Panc1 (cell line): ENCODE data around the gene SLC9A3. TPM values are rescaled to one million over a fixed set of nuclear protein-coding genes. Genes with fewer than 3 reads are reported as not detected.

Source experiments
- ATAC-seq: fragments of 200-7000 bp; cut with Tn5 transposase; 2 replicates; pipeline ENCODE4 v1.9.1; 2020; ENCODE audit warnings: mild to moderate bottlenecking, moderate library complexity
- BruUV-seq: library from RNA; stranded (reverse); fragments of 400-500 nt; replicated peaks from 2 replicates; lab custom pipeline; 2021; lab: Mats Ljungman, UMichigan
- CTCF ChIA-PET: fragments of 300-600 bp; sonication (Branson Sonifier 250); formaldehyde crosslinking; loops from one replicate; lab custom pipeline; 2022; ENCODE audit warnings: antibody characterized with exemption; lab: Charles Lee
- POLR2A ChIA-PET: fragments of 300-600 bp; sonication (Branson Sonifier 250); formaldehyde crosslinking; loops from one replicate; lab custom pipeline; 2022; ENCODE audit warnings: antibody characterized with exemption; lab: Charles Lee
- DNase-seq: peaks from one replicate; pipeline ENCODE4 v3.0.0-alpha.2; 2010; ENCODE audit warnings: low read depth, low spot score
- H3K27ac ChIP-seq: 2 replicates; pipeline ENCODE4 v1.5.1; 2011; ENCODE audit warnings: mild to moderate bottlenecking, low read length, inconsistent platforms
- H3K27me3 ChIP-seq: fragments of 200-500 bp; sonication (Bioruptor generic); 2 replicates; pipeline ENCODE4 v1.6.0; 2014; ENCODE audit warnings: low read length, inconsistent platforms; ENCODE audit not compliant: control insufficient read depth, insufficient read depth
- H3K36me3 ChIP-seq: fragments of 200-500 bp; sonication (Bioruptor generic); 2 replicates; pipeline ENCODE4 v1.5.1; 2014; ENCODE audit warnings: inconsistent platforms, mild to moderate bottlenecking, low read length, moderate library complexity; ENCODE audit not compliant: control insufficient read depth, insufficient read depth
- H3K4me1 ChIP-seq: 2 replicates; pipeline ENCODE4 v1.5.1; 2011; ENCODE audit warnings: inconsistent platforms, mild to moderate bottlenecking, low read length, moderate library complexity; ENCODE audit not compliant: control insufficient read depth, insufficient read depth
- H3K4me3 ChIP-seq, 2 experiments: 2 replicates each; pipeline ENCODE4 v1.5.1; 2011 to 2012; ENCODE audit warnings: low read depth in 2 of 2, low read length in 2 of 2, mild to moderate bottlenecking in 2 of 2, inconsistent platforms in 1 of 2, moderate library complexity in 1 of 2
- H3K9me3 ChIP-seq: fragments of 200-500 bp; sonication (Bioruptor generic); 2 replicates; pipeline ENCODE4 v1.5.1; 2014; ENCODE audit warnings: low read depth, mild to moderate bottlenecking, inconsistent platforms, low read length, moderate library complexity; ENCODE audit not compliant: control insufficient read depth, insufficient read depth
- POLR2AphosphoS5 ChIP-seq: IDR thresholded peaks from 2 replicates; pipeline ENCODE4 v1.6.1; 2012; ENCODE audit warnings: mild to moderate bottlenecking, low read depth, low read length, moderate library complexity
- SIN3A ChIP-seq: IDR thresholded peaks from 2 replicates; pipeline ENCODE4 v1.6.1; 2012; ENCODE audit warnings: low read depth, mild to moderate bottlenecking, low read length, moderate library complexity, borderline replicate concordance; ENCODE audit not compliant: insufficient read depth
- TCF7L2 ChIP-seq: IDR thresholded peaks from 2 replicates; pipeline ENCODE4 v1.6.1; 2011; ENCODE audit warnings: mild to moderate bottlenecking, low read depth, low read length, inconsistent platforms
- in situ Hi-C: cut with HindIII; loops from 2 replicates; pipeline ENCODE4 v1.10.0; 2016; ENCODE audit warnings: low sequenced_read_pairs, low pct_unique_long_range_greater_than_20kb
- intact Hi-C: fragments of 100-400 bp; cut with micrococcal nuclease; formaldehyde crosslinking; loops from one replicate; pipeline ENCODE4 v1.10.0; 2022; ENCODE audit not compliant: unreplicated experiment
- total RNA-seq: library from RNA; stranded (reverse); gene quantifications from one replicate; pipeline ENCODE4 v1.2.1, GENCODE V29; 2021; ENCODE audit not compliant: unreplicated experiment
- TF ChIP-seq, protein P1 (sequence below): fragments of 450-650 bp; IDR thresholded peaks from 2 replicates; pipeline ENCODE4 v1.5.1; 2017; ENCODE audit warnings: mild to moderate bottlenecking
- TF ChIP-seq, protein P2 (sequence below), 2 experiments: IDR thresholded peaks; 2 replicates each; pipeline ENCODE4 v1.6.1; 2011 to 2012; ENCODE audit warnings: low read depth in 2 of 2, control low read depth in 1 of 2, low read length in 1 of 2, mild to moderate bottlenecking in 1 of 2, moderate library complexity in 1 of 2; ENCODE audit not compliant: insufficient read depth in 1 of 2

SLC9A3 gene
- total RNA-seq, 1 experiment from 2014 or later: 2.0 TPM

DNA sequence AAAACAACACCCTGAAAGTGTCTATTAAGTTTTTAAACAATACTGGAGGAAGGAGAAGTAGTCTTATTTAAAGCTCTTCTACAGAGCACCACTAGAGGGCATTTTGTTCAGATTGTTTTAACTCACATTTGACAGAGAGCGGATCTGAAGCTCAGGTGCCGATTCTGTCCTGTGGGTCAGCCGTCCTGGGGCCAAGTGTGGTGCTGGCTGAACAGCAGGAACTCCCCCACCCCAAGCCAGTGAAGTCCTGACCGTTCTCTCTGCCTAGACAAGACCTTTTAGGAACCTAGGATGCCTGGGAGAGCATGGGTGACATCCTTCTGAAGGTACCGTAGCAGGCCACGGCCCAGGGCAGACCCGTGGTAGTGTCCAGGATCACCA lies 77.4 kb downstream of the SLC9A3 start:
- DNase-seq: no peak
- BruUV-seq: no TSS peak
- POLR2A ChIA-PET: interaction anchor here (0.6 kb wide), 1 partner anchor 49 kb away, joined by 3 read pairs; no protein-coding TSS in a partner anchor
- no peak overlapping the region for H3K4me3 ChIP-seq
- H3K36me3 ChIP-seq: peaks cover 23% of the 10 kb centered on the region
- in situ Hi-C loops: no loop called here
- TF ChIP-seq POLR2AphosphoS5: no peak
- TF ChIP-seq, protein P1, sequence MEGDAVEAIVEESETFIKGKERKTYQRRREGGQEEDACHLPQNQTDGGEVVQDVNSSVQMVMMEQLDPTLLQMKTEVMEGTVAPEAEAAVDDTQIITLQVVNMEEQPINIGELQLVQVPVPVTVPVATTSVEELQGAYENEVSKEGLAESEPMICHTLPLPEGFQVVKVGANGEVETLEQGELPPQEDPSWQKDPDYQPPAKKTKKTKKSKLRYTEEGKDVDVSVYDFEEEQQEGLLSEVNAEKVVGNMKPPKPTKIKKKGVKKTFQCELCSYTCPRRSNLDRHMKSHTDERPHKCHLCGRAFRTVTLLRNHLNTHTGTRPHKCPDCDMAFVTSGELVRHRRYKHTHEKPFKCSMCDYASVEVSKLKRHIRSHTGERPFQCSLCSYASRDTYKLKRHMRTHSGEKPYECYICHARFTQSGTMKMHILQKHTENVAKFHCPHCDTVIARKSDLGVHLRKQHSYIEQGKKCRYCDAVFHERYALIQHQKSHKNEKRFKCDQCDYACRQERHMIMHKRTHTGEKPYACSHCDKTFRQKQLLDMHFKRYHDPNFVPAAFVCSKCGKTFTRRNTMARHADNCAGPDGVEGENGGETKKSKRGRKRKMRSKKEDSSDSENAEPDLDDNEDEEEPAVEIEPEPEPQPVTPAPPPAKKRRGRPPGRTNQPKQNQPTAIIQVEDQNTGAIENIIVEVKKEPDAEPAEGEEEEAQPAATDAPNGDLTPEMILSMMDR: peak; percentile 57
- H3K9me3 ChIP-seq: peaks cover 16% of the 10 kb centered on the region; the same call in 1 of the 2 replicates
- H3K4me1 ChIP-seq: peaks cover 12% of the 10 kb centered on the region
- CTCF ChIA-PET: interaction anchor here (0.6 to 1.2 kb wide), 9 partner anchors 10 to 189 kb away, joined by 3 to 9 read pairs (median 3); partner anchors contain the start of gene AHRR
- no peaks in the 10 kb centered on the region for H3K27me3 ChIP-seq
- ATAC-seq: no peak
- H3K27ac ChIP-seq: no peak overlapping the region
- intact Hi-C loops: no loop called here

DNA sequence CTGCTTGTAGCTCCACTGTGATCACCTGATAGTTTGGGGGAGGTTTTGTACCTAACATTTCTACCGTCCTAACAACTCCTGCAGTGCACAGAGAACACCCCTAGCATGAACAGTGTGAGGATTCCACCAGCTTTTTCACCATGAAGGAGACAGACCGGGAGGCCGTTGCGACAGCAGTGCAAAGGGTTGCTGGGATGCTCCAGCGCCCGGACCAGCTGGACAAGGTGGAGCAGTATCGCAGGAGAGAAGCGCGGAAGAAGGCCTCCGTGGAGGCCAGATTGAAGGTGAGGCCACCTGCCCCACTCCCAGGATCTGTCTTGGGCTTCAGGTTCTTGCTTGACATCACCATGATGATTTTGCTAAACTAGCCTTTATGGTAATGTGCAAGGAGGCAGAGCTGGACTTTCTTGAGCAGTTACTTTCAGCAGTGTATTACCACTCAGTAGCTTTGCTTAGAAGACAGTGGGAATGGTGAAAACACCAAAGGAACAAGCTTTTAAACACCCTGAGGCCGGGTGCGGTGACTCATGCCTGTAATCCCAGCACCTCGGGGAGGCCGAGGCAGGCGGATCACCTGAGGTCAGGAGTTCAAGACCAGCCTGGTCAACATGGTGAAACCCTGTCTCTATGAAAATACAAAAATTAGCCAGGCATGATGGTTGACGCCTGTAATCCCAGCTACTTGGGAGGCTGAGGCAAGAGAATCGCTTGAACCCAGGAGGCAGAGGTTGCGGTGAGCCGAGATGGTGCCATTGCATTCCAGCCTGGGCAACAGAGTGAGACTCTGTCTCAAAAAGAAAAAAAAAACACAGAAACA lies 78.0 kb downstream of the SLC9A3 start:
- ChIA-PET CTCF (interaction anchor here (0.6 to 1.2 kb wide), 11 partner anchors 10 to 190 kb away, joined by 3 to 9 read pairs (median 3); partner anchors contain the start of gene AHRR), POLR2A (interaction anchor here (0.6 kb wide), 1 partner anchor 49 kb away, joined by 3 read pairs; no protein-coding TSS in a partner anchor)
- no peak for DNase-seq
- H3K4me3 ChIP-seq: no peak overlapping the region
- no peak for ATAC-seq
- H3K9me3 ChIP-seq: peaks cover 10% of the 10 kb centered on the region; the same call in 1 of the 2 replicates
- peaks cover 13% of the 10 kb centered on the region for H3K4me1 ChIP-seq
- BruUV-seq: no TSS peak
- no peak overlapping the region for H3K27ac ChIP-seq
- H3K36me3 ChIP-seq: peaks cover 21% of the 10 kb centered on the region
- in situ Hi-C loops (no loop called here), intact Hi-C loops (no loop called here)
- no peaks in the 10 kb centered on the region for H3K27me3 ChIP-seq
- TF ChIP-seq SIN3A (no peak), TCF7L2 (no peak), POLR2AphosphoS5 (no peak)
- TF ChIP-seq, protein P2, sequence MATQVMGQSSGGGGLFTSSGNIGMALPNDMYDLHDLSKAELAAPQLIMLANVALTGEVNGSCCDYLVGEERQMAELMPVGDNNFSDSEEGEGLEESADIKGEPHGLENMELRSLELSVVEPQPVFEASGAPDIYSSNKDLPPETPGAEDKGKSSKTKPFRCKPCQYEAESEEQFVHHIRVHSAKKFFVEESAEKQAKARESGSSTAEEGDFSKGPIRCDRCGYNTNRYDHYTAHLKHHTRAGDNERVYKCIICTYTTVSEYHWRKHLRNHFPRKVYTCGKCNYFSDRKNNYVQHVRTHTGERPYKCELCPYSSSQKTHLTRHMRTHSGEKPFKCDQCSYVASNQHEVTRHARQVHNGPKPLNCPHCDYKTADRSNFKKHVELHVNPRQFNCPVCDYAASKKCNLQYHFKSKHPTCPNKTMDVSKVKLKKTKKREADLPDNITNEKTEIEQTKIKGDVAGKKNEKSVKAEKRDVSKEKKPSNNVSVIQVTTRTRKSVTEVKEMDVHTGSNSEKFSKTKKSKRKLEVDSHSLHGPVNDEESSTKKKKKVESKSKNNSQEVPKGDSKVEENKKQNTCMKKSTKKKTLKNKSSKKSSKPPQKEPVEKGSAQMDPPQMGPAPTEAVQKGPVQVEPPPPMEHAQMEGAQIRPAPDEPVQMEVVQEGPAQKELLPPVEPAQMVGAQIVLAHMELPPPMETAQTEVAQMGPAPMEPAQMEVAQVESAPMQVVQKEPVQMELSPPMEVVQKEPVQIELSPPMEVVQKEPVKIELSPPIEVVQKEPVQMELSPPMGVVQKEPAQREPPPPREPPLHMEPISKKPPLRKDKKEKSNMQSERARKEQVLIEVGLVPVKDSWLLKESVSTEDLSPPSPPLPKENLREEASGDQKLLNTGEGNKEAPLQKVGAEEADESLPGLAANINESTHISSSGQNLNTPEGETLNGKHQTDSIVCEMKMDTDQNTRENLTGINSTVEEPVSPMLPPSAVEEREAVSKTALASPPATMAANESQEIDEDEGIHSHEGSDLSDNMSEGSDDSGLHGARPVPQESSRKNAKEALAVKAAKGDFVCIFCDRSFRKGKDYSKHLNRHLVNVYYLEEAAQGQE (IDR thresholded peaks at IDR 0.05; ENCODE audit: insufficient read depth in 1 of 2, low read depth in 2 of 2, low read length in 1 of 2): no peak
- TF ChIP-seq, protein P1: no peak
